Gastroesophageal sphincter (tissue), 3 donors: ENCODE results near the gene PDE1A.

Source experiments
- CTCF ChIP-seq, 4 experiments: fragments of 200-600 bp in 2 of 4; fragments of 450-650 bp in 2 of 4; sonication (generic) in 1 of 4; IDR thresholded peaks; one replicate each; pipeline ENCODE4 v1.5.1; 2017 to 2019; ENCODE audit warnings: antibody characterized with exemption in 4 of 4, mild to moderate bottlenecking in 2 of 4, moderate library complexity in 2 of 4
- POLR2A ChIP-seq, 2 donors: fragments of 450-650 bp; IDR thresholded peaks; one replicate each; pipeline ENCODE4 v1.6.1; 2017; ENCODE audit warnings: antibody characterized with exemption in 2 of 2, mild to moderate bottlenecking in 2 of 2, moderate library complexity in 1 of 2
- POLR2AphosphoS5 ChIP-seq: sonication (generic); formaldehyde crosslinking; IDR thresholded peaks from one replicate; pipeline ENCODE4 v1.6.1; 2017; ENCODE audit warnings: antibody characterized with exemption

DNA sequence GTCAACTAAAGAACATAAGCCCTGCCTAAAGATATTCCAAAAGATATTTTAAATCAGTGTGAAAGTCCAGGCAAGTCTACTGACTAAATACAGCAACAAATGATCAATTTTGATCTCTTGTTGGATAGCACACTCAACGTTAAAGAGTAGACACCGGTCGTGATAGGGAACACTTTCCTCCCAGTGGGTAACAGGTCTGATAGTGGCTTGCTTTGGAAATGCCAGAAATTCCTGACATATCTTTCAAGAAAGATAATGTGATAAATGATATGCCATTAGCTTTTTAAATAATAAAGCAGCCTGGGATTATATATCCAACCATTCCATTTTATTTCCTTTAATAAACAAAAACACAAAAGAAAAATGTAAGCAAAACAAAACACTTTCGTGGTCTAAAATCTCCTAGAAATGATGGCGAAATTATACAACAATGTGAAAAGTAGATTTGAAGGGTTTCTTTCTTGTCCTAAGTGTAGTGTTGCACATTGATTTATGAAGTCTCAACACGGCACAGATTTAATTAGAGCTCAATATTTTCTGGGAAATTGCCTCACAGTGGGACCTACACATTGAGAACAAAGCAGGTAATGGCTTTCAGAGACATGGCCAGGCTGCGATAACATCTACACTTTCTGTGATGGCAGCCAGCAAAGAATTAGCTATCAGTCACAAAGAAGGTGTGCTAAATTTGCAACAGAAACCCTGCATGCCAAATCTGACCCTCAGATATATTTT lies 282.6 kb downstream of the PDE1A start:
- TF ChIP-seq CTCF (IDR thresholded peaks at IDR 0.05) (no peak), POLR2AphosphoS5 (no peak), POLR2A (IDR thresholded peaks at IDR 0.05) (no peak)
